Heart right ventricle (tissue), 16 donors: ENCODE data around the gene TERC. TPM values are rescaled to one million over a fixed set of nuclear protein-coding genes. Genes with fewer than 3 reads are reported as not detected.
A peak's percentile ranks its signal among the peaks of the same experiment; 100 is the strongest.

Experiments used
- ATAC-seq, 8 donors: fragments of 200-7000 bp; cut with Tn5 transposase; one replicate each; pipeline ENCODE4 v1.9.1; 2020; ENCODE audit warnings: mild to moderate bottlenecking in 8 of 8, moderate library complexity in 8 of 8, moderate number of reproducible peaks in 1 of 8
- DNase-seq, 2 donors: peaks; one replicate each; pipeline ENCODE4 v3.0.0-alpha.2; 2020
- H3K27ac ChIP-seq, 10 donors: fragments of 200-600 bp; sonication (generic) in 2 of 10; one replicate each; pipeline versions ENCODE4 v1.5.0 to v1.8.0; 2020 to 2022; ENCODE audit warnings: mild to moderate bottlenecking in 3 of 10
- H3K27me3 ChIP-seq, 7 donors: fragments of 200-600 bp; one replicate each; pipeline ENCODE4 v1.8.0; 2021 to 2022; ENCODE audit warnings: mild to moderate bottlenecking in 2 of 7
- H3K36me3 ChIP-seq, 9 donors: fragments of 200-600 bp; sonication (generic) in 1 of 9; one replicate each; pipeline versions ENCODE4 v1.5.0 to v1.8.0; 2020 to 2022; ENCODE audit warnings: mild to moderate bottlenecking in 2 of 9
- H3K4me1 ChIP-seq, 9 donors: fragments of 200-600 bp; sonication (generic) in 1 of 9; one replicate each; pipeline versions ENCODE4 v1.5.0 to v1.8.0; 2020 to 2022; ENCODE audit warnings: mild to moderate bottlenecking in 4 of 9
- H3K4me3 ChIP-seq, 10 donors: fragments of 200-600 bp; sonication (generic) in 2 of 10; one replicate each; pipeline versions ENCODE4 v1.5.0 to v1.8.0; 2020 to 2022; ENCODE audit warnings: mild to moderate bottlenecking in 7 of 10, moderate library complexity in 2 of 10
- H3K9me3 ChIP-seq, 11 donors: fragments of 200-600 bp in 10 of 11; sonication (generic) in 2 of 11; one replicate each; pipeline versions ENCODE4 v1.5.0 to v1.8.0; 2013 to 2022; ENCODE audit warnings: mild to moderate bottlenecking in 2 of 11, control low read depth in 1 of 11, moderate library complexity in 1 of 11
- WGBS, 2 donors: extraction: QIAGEN DNeasy Blood & Tissue Kit; methylation state at CpG; one replicate each; pipeline ENCODE4 v1.1.7; 2013; ENCODE audit warnings: inconsistent platforms in 1 of 2; 5-methylcytosine and 5-hydroxymethylcytosine counted together
- intact Hi-C, 10 donors: fragments of 100-400 bp; cut with DNase I; formaldehyde crosslinking; loops; one replicate each; pipeline versions ENCODE4 v1.11.1 to v1.14.2; 2022
- long read RNA-seq, 3 donors: library from polyadenylated mRNA; unstranded; transcript quantifications; one replicate each; pipeline ENCODE4 v2.0.0, GENCODE V29; 2020 to 2021
- polyA plus RNA-seq, 2 donors: library from polyadenylated mRNA; stranded (reverse); fragments of 200-250 nt; gene quantifications; one replicate each; pipeline ENCODE4 v1.2.3, GENCODE V29; 2013
- total RNA-seq, 10 donors: library from RNA; stranded (reverse); fragmentation: NEBNext Ultra II Directional in 3 of 10; extraction: Animal tissue kit (Norgen Biotek cat#: 25700) in 3 of 10; gene quantifications; one replicate each; pipeline versions ENCODE4 v1.2.1 to v1.2.4, GENCODE V29; 2021 to 2023
- TF ChIP-seq, protein P1 (sequence below), 9 donors: fragments of 200-600 bp; sonication (generic) in 2 of 9; IDR thresholded peaks; one replicate each; pipeline versions ENCODE4 v1.5.0 to v1.8.0; 2021 to 2022; ENCODE audit warnings: antibody characterized with exemption in 9 of 9, mild to moderate bottlenecking in 5 of 9, moderate library complexity in 1 of 9
- donor health status: Arrhythmogenic right ventricular cardiomyopathy.
- donor health status: ischemic (EF 13 %, LVEDD 7.1; RV severe dilation, severe dysfunction).
- donor health status: healthy with polysubstance abuse.
- donor health status: DM: no; HTN: yes; CAD: no.
- donor health status: DM: no; HTN: no; CAD: no.
- donor health status: ischemic (EF 25% LVEDD 6.9; RV normal size, moderate dysfunction).
- donor health status: ischemic (EF 25% LVEDD 5.7; RV mildly dilated, moderate dysfunction).
- donor health status: healthy.
- donor health status: DM: yes; HTN: yes; CAD: no.
- donor health status: Ischemic cardiomyopathy.
- donor health status: ischemic (EF 35%, LVEDD 5.7; RV mildly dilated, moderate dysfunction).
- donor health status: nonischemic (EF 11% LVEDD 7.7; RV severe dilation, severe dysfunction).
- donor health status: DM: yes; HTN: yes; CAD: no.
- donor health status: PGD.
- donor health status: ischemic (EF 29% LVEDD 5.4; RV normal size, mild dysfunction).
- donor health status: nonischemic (EF 23%, LVEDD 6.1; RV moderate dilation, normal function).

Gene TERC
- total RNA-seq (1 to 10 TPM in 6 of 10 donors, under 1 TPM in 1, not detected in 3; 0.81 to 5.1 (median 2.8) TPM), polyA plus RNA-seq (under 1 TPM in 1 of 2 donors, not detected in 1; 0.20 TPM)
- long read RNA-seq, donor 1, result 0 reads
- long read RNA-seq, donor 2, result 0 reads
- long read RNA-seq, donor 3, result 0 reads

DNA sequence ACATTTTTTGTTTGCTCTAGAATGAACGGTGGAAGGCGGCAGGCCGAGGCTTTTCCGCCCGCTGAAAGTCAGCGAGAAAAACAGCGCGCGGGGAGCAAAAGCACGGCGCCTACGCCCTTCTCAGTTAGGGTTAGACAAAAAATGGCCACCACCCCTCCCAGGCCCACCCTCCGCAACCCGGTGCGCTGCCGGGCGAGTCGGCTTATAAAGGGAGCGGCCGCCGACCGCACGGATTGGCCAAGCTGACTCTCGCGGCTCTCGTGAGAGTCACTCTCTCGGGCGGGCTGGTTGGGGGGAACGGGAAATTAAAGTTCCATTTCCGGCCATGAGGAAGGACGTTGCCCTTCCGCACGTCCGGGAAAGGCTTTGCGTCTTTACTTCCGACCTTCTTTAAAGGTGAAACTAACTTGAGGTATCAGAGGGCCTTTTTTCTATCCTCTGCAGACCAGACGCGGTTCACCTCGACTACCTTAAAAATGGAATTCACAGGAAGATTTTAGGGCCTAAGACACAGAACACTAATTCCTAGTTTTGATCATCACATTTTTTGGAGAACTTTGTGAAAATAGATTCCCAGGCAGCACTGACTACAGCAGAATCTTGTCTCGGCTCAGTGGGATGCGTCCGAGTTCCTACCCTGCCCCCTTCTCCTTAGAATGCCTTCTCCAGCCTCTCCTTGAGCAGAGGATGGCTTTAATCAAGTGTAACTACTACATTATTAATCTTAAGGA lies at the start of gene TERC:
Gene TERC (minus strand): TSS at position 179 of the 731 bp plus-strand sequence.
- peak within 1 kb of the TSS; percentile 95 to 100 (median 98) for H3K27ac ChIP-seq
- H3K4me3 ChIP-seq, result peak within 1 kb of the TSS; percentile 57 to 95 (median 89)
- DNase-seq (peak; percentile 92 to 95), ATAC-seq (peak; percentile 96 to 98 (median 97))
- TF ChIP-seq, protein P1, sequence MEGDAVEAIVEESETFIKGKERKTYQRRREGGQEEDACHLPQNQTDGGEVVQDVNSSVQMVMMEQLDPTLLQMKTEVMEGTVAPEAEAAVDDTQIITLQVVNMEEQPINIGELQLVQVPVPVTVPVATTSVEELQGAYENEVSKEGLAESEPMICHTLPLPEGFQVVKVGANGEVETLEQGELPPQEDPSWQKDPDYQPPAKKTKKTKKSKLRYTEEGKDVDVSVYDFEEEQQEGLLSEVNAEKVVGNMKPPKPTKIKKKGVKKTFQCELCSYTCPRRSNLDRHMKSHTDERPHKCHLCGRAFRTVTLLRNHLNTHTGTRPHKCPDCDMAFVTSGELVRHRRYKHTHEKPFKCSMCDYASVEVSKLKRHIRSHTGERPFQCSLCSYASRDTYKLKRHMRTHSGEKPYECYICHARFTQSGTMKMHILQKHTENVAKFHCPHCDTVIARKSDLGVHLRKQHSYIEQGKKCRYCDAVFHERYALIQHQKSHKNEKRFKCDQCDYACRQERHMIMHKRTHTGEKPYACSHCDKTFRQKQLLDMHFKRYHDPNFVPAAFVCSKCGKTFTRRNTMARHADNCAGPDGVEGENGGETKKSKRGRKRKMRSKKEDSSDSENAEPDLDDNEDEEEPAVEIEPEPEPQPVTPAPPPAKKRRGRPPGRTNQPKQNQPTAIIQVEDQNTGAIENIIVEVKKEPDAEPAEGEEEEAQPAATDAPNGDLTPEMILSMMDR (IDR thresholded peaks at IDR 0.05), result no peak
- H3K4me1 ChIP-seq, result peaks cover 0 to 27% (median 5%) of the 10 kb centered on the region in 9 donors
- no peaks in the 10 kb centered on the region for H3K27me3 ChIP-seq
- 7 to 8% methylated on average over 42 of the region's 42 CpGs for WGBS, 2 donors
- peaks cover 0 to 14% (median 0%) of the 10 kb centered on the region in 11 donors for H3K9me3 ChIP-seq
- intact Hi-C loops, result loop anchor here in 4 of 10 donors (2.0 to 10.0 kb wide), 3 partner anchors 200 to 620 kb away; partner anchors contain the start of gene SEC62 (in 2 of the 4)
- H3K36me3 ChIP-seq, result no peaks in the 10 kb centered on the region

DNA sequence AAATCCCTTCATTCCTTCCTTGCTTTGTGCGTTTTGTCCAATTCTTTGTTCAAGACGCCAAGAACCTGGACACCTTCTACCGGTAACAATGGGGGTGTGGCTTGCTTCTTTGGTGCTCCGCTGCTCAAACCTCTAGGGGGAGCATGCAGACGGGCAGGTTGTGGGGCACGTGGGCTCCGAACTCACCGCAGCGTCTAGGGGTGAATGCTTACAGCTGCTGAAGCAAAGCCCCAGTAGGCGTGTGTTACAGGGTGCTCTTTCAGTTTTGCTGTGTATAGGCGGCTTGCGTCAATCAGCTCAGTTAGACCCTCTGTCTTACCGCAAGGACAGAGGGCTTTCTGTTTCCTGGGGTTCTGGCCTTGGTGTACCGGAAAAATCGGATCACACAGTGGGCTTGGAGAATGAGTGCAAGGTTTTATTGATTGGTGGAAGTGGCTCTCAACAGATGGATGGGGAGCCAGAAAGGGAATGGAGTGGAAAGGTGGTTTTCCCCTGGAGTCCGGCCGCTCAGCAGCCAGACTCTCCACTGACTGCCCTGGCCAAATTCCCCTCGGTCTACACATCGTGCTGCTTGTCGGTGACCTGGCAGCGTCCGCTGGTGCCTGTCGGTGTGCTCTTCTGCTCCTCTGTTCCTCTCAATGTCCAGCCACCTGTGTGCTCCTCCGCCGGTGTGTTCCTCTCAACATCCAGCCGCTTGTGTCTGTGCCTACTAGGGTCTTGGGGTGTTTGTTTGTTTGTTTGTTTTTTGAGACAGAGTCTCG lies 49.1 kb upstream of the TERC start:
- intact Hi-C loops, result no loop called here
- DNase-seq, result no peak

GRCh38 chr3:169813278-169813677 lies 48.4 kb upstream of the TERC start:
- Histone ChIP-seq H3K27ac (no peak overlapping the region), H3K9me3 (peaks cover 0 to 17% (median 4%) of the 10 kb centered on the region in 11 donors), H3K4me1 (peaks cover 0 to 29% (median 12%) of the 10 kb centered on the region in 9 donors), H3K4me3 (peak overlapping the region; percentile 8 to 77 (median 62)), H3K36me3 (no peaks in the 10 kb centered on the region), H3K27me3 (no peaks in the 10 kb centered on the region)
- 43 to 57% methylated on average over 8 of the region's 8 CpGs for WGBS, 2 donors
- TF ChIP-seq, protein P1 (IDR thresholded peaks at IDR 0.05), result no peak
- ATAC-seq, result no peak
- no peak for DNase-seq
- intact Hi-C loops, result no loop called here

More for the DNA sequence above, 49.1 kb upstream of the TERC start:
- TF ChIP-seq, protein P1 (IDR thresholded peaks at IDR 0.05), result peak in 3 of 9 donors; percentile 26 to 41 (median 33)
- ATAC-seq, result peak in 1 of 8 donors; percentile 6
- Histone ChIP-seq H3K27me3 (no peaks in the 10 kb centered on the region), H3K36me3 (no peaks in the 10 kb centered on the region), H3K4me1 (peaks cover 0 to 29% (median 12%) of the 10 kb centered on the region in 9 donors), H3K27ac (no peak overlapping the region), H3K4me3 (peak overlapping the region in 9 of 10 donors; percentile 8 to 77 (median 66)), H3K9me3 (peaks cover 0 to 17% (median 4%) of the 10 kb centered on the region in 11 donors)
- WGBS, 2 donors, result 64 to 68% methylated on average over 27 of the region's 27 CpGs
